ENCODE measurements around the gene CRIM1.

- TF ChIP-seq EZH2 (IDR thresholded peaks at IDR 0.05; ENCODE audit: insufficient read depth, poor library complexity, severe bottlenecking) (no peak), EZH2phosphoT487 (IDR thresholded peaks at IDR 0.05; ENCODE audit: insufficient read depth, low read depth) (no peak)
Observed at GRCh38 chr2:36373149-36373926, 17.8 kb downstream of the CRIM1 start.

All from GM23248 (cell line).